Inflammatory macrophage (primary cell): ENCODE results near the gene AHCYL2.
A peak's percentile ranks its signal among the peaks of the same experiment; 100 is the strongest.
"Not testable (repeated sequence)": the region's sequence is repeated elsewhere in the genome, so short reads cannot be mapped to it uniquely, and the experiment has no call there.

Experiments used
- DNase-seq, 2 donors: peaks; one replicate each; pipeline ENCODE4 v3.0.0-alpha.2; 2020 to 2022

AHCYL2 gene

GRCh38 chr7:129354428-129355157, 129.8 kb downstream of the AHCYL2 start:
- DNase-seq, result peak; percentile 49 to 63

DNA sequence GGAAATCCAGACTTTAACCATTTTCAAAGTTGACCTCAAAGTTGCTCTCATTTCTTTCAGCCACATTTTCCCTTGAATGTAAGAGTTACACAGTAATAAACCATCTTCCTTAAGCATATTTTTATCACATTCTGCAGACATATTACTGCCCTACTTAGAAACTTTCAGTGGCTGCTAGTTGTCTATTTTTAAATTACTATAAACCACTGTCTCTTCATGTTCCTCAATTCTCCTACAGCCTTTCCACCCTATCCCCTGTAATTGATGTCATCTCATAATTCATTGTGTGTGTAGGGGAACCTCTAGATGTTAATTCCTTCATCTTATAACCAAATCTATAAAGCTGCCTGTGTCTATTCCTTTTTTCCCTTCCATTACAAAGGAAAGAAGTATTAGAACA, 131.3 kb downstream of the AHCYL2 start:
- DNase-seq, result no peak

GRCh38 chr7:129359176-129359575, 134.3 kb downstream of the AHCYL2 start:
- no peak for DNase-seq

GRCh38 chr7:129359638-129360037, 134.8 kb downstream of the AHCYL2 start:
- DNase-seq, result no peak

- DNase-seq, result no peak
These were observed 136.9 kb downstream of the AHCYL2 start for GRCh38 chr7:129361771-129362170.

DNA sequence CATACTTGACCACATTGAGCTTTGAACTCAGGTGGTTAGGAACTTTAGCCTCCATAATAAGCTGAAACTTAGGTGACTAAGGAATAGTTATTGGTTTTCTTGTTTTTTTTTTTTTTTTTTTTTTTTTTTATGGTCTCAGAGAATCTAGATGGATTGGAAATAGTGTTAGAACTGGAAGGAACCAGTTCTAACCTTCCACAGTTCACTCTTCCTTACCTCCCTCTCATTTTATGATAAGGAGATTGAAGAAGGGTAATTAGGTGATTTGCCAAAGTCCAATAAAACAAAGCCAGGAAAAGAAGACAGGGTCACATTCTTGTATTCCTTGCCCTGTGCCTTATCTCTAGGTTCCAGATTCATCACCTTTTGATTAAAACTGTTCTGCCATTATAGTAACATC, 137.7 kb downstream of the AHCYL2 start:
- DNase-seq, result no peak

GRCh38 chr7:129367349-129367699, 142.5 kb downstream of the AHCYL2 start:
- DNase-seq, result no peak

DNA sequence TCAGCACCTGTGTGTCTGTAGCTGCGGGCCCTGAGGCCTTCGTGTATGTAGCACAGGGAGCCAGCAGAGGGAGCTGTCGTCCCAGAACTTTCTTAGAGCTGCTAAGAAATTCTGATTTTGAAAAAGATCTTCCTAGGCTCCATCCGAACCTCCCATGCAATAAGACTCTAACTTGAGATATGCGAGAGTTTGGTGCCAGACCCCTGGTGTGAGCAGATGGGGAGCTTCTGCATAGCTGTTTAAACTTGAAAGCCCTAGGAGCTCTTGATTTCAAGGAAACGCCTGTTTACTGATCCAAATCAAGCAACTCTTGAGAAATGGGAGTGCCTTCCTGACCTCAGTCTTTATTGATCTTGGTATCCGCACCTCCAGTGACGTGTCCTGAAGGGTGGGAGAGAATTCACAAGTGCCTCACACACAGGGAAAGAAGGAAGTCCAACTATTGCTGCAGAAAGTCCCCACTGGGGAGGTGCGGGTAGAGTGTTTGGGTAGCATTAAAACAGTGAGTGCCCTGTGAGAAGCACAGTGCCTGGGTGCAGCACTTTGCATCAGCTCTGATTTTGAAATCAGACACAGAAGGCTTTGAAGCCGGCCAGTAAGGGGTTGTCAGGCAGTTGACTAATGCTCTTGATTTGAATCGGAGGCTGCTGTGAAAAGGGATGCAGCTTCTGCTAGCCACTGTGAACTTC, 143.0 kb downstream of the AHCYL2 start:
- peak; percentile 83 to 84 for DNase-seq

GRCh38 chr7:129368389-129368986, 143.7 kb downstream of the AHCYL2 start:
- DNase-seq, result peak; percentile 0 to 3

- not testable (repeated sequence) for DNase-seq
These were observed 144.6 kb downstream of the AHCYL2 start for GRCh38 chr7:129369447-129369846.

GRCh38 chr7:129370812-129371211, 146.0 kb downstream of the AHCYL2 start:
- DNase-seq, result no peak

GRCh38 chr7:129371487-129371886, 146.7 kb downstream of the AHCYL2 start:
- DNase-seq, result peak in 1 of 2 donors; percentile 2

GRCh38 chr7:129373651-129374428, 149.0 kb downstream of the AHCYL2 start:
- DNase-seq, result no peak

DNA sequence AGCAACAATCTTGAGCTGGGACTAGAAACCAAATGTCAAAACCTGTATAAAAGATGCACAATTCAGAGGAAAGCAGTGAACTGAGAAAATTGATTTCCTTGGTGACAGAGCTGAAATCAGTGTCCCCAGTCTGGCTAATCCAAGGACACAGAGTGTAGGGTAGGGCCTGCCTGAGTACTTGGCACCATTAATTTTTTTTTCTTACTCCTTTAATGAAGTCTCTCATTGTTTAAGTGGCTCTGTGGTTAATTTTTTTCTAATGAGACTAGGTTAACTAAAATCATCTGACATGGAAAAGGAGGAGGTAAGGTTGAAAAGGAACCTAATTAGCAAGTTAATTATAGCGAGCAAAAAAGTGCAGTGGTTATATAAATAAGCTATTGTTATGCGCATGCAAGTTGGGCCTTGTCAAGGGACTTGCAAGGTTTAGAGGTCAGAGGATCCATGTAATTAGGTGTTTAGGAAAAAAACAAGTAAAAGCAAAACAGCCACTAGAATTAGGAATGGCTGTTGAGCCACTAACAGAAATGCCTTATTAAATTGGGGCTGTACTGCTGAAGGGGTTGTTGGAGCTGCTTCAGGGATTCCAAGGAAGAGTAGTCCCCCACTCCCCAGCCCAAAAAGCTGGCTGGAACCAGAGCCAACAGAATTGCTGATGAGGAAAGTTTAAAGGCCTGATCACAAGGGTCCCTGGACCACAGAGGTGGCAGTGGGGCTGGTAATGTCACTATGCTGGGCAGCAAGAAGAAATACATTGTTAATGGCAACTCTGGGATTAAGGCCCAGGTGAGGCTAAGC, 150.5 kb downstream of the AHCYL2 start:
- DNase-seq, result no peak

GRCh38 chr7:129376076-129376777, 151.4 kb downstream of the AHCYL2 start:
- peak; percentile 13 to 40 for DNase-seq

- peak; percentile 25 to 38 for DNase-seq
These were observed 152.2 kb downstream of the AHCYL2 start for GRCh38 chr7:129376778-129377700.

GRCh38 chr7:129381710-129382484, 157.1 kb downstream of the AHCYL2 start:
- no peak for DNase-seq

- no peak for DNase-seq
These were observed 158.8 kb downstream of the AHCYL2 start for GRCh38 chr7:129383542-129384132.

- no peak for DNase-seq
These were observed 160.3 kb downstream of the AHCYL2 start for GRCh38 chr7:129385116-129385515.
